ENCODE measurements around the gene SELENOP.
A peak's percentile ranks its signal among the peaks of the same experiment; 100 is the strongest.

Gene SELENOP

DNA sequence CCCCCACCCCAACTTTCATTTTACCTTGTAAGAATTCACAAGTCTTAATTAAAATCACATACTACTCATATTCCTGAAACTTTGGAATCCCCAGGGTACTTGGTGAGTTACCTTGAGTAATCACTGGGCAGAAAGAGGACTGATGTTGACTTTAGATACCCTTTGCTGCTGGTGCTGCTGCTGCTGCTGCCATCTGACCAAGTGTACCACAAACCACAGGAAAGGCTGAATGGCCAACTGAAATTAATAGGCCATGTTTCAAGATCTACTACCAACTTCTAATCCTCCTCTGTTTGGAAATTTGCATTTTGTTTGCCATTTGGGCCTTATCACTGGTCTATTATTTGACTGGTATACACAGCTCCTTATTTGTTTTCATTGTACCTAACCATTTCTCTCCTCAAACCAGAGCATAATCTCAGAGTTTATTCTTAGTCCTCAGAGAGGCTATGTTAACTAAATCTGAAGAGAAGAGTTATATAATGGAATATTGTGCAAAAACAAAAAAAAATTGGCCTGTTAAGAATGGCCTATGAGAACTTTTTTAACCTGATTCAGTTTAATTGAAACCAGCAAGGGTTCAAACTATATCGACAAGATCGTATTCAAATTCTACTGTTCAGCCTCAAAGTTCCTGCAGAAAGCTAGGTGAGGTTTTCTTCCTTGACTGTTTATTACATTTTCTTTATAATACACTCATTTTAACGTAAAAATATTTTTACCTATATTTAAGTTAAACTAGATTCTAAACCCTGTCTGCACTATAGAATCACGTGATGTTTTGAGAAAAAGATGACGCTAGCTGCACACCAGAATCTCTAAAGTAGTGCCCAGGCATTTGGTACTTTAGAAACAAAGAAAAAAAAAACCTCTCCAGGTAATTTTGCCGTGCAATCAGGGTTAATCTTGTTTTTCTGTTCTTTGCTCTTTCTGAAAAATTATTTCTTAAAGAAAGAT, 13.1 kb downstream of the SELENOP start:
- no peak for DNase-seq (ENCODE audit: low spot score)

GRCh38 chr5:42791151-42791550, 20.5 kb downstream of the SELENOP start:
- no peak for DNase-seq (ENCODE audit: low spot score)

DNA sequence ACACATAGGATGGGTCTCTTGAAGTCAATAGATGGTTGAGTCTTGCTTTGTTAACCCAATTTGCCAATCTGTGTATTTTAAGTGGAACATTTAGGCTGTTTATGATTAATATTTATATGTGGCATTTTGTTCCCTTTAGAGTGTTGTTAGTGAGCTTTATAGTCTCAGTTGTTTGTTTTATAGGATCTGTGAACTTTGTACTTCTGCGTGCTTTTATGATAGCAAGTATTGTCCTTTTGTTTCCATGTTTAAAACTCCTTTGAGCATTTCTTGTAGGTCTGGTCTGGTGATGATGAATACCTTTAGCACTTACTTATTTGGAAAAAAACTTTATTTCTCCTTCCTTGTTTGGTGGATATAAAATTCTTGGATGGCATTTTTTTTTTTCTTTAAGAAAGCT, 23.8 kb downstream of the SELENOP start:
- no peak for DNase-seq (ENCODE audit: low spot score)

GRCh38 chr5:42787073-42787472, 24.6 kb downstream of the SELENOP start:
- DNase-seq (ENCODE audit: low spot score), result no peak

DNA sequence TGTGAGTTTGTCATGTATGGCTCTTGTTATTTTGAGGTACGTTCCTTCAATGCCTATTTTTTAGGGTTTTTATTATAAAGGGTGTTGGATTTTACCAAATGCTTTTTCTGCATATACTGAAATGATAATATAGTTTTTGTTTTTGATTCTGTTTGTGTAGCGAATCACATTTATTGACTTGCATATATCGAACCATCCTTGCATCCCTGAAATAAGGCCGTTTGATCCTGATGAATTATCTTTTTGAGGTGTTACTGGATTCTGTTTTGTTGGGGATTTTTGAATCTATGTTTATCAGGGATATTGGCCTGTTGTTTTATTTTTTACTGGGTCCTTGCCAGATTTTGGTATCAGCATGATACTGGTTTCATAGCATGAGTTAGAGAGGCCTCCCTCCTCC, 25.9 kb downstream of the SELENOP start:
- no peak for DNase-seq (ENCODE audit: low spot score)

DNA sequence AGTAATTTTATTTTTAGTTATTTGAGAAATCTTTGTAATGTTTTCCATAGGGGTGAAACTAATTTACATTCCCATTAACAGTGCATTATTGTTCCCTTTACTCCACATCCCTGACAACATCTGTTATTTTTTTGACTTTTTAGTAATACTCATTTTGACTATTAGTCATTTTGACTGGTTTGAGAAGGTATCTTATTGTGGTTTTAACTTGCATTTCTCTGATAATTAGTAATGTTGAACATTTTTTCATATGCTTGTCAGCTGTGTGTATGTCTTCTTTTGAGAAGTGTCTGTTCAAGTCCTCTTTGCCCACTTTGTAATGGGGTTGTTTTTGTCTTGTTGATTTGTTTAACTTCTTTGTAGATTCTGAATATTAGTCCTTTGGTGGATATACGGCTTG, 27.6 kb downstream of the SELENOP start:
- no peak for DNase-seq (ENCODE audit: low spot score)

DNA sequence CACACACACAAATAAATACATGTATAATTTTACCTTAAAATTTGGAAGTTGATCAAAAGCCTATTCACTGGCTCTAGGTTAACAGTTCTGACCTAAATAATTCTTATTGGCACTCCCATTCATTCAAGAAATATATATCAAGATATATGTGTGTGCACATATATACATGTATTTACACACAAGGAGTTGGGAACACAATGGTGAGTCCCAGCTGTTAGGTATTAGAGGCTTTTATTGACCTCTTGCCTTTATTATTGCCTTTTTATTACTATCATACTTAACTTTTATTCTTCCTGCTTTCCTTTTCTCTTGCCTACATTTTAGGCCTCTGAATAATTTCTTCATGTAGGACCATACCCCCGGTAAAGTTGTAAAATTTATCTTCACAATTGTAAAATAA, 30.1 kb downstream of the SELENOP start:
- no peak for DNase-seq (ENCODE audit: low spot score)

GRCh38 chr5:42779083-42779482, 32.6 kb downstream of the SELENOP start:
- no peak for DNase-seq (ENCODE audit: low spot score)

DNA sequence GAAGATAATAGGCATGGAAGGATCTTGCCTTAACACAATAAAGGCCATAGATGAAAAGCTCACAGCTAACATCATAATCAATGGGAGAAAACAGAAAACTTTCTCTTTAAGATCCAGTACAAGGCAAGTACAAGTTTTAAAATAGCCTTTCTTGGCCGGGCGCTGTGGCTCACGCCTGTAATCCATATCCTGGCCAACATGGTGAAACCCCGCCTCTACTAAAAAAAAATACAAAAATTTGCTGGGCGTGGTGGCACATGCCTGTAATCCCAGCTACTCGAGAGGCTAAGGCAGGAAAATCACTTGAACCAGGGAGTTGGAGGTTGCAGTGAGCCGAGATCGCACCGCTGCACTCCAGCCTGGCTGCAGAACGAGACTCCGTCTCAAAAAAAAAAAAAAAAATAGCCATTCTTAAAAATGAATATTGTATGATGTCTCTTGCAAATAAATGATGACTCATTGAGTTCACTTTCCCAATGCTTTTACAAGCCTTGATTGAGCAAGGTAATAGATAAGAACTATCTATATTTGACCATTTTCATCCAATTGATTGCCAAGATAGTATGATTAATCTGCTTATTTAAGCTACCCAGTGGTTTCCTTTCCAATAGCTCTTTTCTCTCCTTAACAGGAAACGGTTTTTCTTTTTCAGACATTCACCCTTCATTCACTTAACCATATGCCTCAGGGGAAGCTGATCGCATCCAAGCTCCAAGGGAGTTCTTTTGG, 39.3 kb downstream of the SELENOP start:
- no peak for DNase-seq (ENCODE audit: low spot score)

- DNase-seq (ENCODE audit: low spot score), result no peak
Observed at GRCh38 chr5:42770003-42770402, 41.7 kb downstream of the SELENOP start.

DNA sequence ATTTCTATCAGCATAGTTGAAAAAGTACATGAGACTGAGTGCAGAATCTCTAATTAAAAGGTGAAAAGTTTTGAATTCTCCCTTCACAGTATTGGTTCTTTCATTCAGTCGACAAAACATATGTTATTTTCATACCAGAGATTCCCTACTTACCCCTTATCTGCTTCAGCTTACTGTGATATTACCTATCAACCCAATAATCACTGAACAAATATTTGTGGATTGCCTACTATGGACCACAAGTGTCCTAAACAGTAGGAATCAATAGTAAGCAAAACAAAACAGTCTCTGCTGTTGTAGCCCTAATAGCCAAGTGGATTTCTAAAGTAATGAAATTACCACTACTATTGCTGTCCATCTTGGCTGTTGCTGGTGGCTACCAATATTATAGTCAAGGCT, 43.6 kb downstream of the SELENOP start:
- no peak for DNase-seq (ENCODE audit: low spot score)

GRCh38 chr5:42767491-42768105, 44.1 kb downstream of the SELENOP start:
- peak; percentile 49 for DNase-seq (ENCODE audit: low spot score)

GRCh38 chr5:42761791-42762190, 49.9 kb downstream of the SELENOP start:
- DNase-seq (ENCODE audit: low spot score), result no peak

DNA sequence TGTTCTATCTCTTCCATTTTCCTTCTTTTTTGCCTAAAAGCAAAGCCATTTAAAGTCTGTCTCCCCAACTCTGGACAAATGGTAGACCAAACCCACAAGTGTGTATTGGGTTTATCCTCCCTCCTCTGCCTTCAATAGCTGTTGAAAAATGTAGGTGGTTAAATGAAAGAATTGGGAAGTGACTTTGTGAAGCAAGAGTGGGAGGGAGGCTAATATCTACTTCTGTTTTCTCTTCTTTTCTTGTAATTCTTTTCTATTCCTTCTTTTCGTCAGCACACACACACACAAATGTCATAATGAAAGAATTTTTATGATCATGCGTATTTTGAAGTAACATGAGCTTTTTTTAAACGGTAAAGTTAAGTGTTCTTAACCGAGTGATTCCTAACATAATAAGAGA, 51.3 kb downstream of the SELENOP start:
- DNase-seq (ENCODE audit: low spot score), result no peak

DNA sequence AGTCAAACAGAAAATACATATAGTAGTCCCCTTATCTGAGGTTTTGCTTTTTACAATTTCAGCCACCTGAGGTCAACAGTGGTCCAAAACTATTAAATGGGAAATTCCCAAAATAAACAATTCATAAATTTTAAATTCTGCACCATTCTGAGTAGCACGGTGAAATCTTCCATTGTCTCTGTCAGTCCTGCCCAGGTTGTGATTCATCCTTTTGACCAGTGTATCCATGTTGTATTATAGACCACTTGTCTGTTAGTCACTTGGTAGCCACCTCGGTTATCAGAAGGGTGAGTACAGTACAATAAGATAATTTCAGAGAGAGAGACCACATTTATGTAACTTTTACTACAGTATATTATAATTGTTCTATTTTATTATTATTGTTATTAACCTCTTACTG, 52.2 kb downstream of the SELENOP start:
- DNase-seq (ENCODE audit: low spot score), result no peak

DNA sequence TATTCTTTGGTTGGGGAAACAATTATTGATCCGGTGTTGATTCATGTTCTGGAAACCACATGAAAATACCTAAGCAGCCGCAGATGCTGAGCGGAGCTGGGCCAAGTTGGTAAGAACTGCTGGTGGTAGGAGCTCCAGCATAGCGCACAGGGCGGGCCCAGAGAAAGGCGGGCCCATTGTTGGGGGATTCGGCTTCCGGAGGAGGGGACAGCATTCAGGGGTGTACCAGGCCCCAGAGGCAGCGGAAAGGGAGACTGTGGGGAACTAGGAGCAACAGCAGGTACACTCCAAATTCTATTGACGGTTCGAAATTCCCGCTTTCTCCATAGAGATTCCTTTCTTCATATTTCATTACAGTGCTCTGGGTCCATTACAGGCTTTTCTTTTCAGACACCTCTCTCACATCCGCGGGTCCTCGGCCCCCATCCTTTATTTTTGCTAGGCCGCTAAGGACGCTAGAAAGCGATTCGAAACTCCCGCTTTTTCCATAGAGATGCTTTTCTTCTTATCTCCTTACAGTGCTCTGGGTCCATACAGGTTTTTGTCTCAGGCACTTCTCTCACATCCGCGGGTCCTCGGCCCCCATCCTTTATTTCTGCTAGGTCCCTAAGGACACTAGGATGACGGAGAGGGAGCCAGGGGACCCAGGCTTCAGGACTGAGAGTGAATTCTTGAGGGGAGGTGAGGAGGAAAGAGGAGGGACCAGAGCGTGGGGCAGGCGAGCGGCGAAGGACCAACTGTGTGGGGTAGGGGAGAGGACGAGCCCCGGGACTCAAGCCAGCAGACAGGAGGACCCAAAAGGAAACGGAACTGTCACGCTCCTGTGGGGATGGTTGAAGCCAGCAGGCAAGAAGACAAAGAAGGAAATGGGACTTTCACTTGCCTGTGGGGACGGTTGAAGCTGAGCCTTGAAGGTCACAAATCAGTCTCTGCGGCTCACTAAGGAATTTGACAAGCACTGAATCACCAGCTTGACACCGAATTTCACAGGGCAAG, 54.8 kb downstream of the SELENOP start, which contains the start of gene CCDC152:
CCDC152 (plus strand) TSS at position 213 of the 996 bp plus-strand sequence. CDS start 2,304 bp downstream, outside the sequence.
- peak; percentile 32 for DNase-seq (ENCODE audit: low spot score)

- DNase-seq (ENCODE audit: low spot score), result no peak
Observed at GRCh38 chr5:42753099-42753498, 58.6 kb downstream of the SELENOP start.

DNA sequence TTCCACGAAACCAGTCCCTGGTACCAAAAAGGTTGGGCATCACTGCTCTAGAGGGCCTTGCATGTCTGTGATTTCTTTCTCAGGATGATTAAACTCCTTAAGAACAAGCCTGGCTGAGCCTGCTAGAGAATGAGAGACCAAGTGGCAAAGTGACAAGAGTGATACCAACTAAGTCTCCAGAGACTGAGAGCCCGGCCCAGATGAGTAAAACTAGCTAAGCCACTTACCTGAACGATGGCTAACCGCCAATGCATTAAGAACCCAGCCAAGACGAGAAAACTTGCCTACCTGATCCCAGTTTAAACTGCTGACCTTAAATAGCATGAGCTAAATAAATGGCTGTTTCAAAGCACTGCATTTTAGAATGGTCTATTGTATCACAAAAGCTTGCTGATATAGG, 60.6 kb downstream of the SELENOP start:
- no peak for DNase-seq (ENCODE audit: low spot score)

DNA sequence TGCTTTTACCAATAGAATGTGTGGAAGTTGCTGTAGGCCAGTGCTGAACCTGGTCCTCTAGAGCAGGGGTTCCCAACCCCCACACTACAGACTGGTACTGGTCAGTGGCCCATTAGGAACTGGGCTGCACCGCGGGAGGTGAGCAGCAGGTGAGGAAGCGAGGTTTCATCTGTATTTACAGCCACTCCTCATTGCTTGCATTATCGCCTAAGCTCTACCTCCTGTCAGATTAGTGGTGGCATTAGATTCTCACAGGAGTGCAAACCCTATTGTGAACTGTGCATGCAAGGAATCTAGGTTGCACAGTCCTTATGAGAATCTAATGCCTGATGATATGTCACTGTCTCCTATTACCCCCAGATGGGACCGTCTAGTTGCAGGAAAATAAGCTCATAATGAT, 61.2 kb downstream of the SELENOP start:
- DNase-seq (ENCODE audit: low spot score), result no peak

All from globus pallidus (tissue), 1 donor.